Astrocyte of the spinal cord (primary cell): Measurements from ENCODE around the gene DCDC1.

ENCODE experiments used
- DNase-seq: peaks from one replicate; pipeline ENCODE4 v3.0.0; 2011; ENCODE audit warnings: low read depth, low spot score
- H3K4me3 ChIP-seq: 2 replicates; pipeline ENCODE4 v1.5.1; 2011; ENCODE audit warnings: low read depth, mild to moderate bottlenecking, low read length, moderate library complexity
- in situ Hi-C: cut with HindIII; loops from 2 replicates; pipeline ENCODE4 v1.10.0; 2017; ENCODE audit warnings: low sequenced_read_pairs
- TF ChIP-seq, protein P1 (sequence below): IDR thresholded peaks from 2 replicates; pipeline ENCODE4 v1.5.1; 2012; ENCODE audit warnings: low read depth, mild to moderate bottlenecking, low read length, inconsistent platforms

Gene DCDC1

GRCh38 chr11:31000381-31000780, 369.2 kb downstream of the DCDC1 start:
- in situ Hi-C loops, result no loop called here
- TF ChIP-seq, protein P1, sequence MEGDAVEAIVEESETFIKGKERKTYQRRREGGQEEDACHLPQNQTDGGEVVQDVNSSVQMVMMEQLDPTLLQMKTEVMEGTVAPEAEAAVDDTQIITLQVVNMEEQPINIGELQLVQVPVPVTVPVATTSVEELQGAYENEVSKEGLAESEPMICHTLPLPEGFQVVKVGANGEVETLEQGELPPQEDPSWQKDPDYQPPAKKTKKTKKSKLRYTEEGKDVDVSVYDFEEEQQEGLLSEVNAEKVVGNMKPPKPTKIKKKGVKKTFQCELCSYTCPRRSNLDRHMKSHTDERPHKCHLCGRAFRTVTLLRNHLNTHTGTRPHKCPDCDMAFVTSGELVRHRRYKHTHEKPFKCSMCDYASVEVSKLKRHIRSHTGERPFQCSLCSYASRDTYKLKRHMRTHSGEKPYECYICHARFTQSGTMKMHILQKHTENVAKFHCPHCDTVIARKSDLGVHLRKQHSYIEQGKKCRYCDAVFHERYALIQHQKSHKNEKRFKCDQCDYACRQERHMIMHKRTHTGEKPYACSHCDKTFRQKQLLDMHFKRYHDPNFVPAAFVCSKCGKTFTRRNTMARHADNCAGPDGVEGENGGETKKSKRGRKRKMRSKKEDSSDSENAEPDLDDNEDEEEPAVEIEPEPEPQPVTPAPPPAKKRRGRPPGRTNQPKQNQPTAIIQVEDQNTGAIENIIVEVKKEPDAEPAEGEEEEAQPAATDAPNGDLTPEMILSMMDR, result no peak
- DNase-seq, result no peak
- H3K4me3 ChIP-seq, result no peak overlapping the region

GRCh38 chr11:30992513-30992849, 377.1 kb downstream of the DCDC1 start:
- in situ Hi-C loops, result no loop called here
- no peak overlapping the region for H3K4me3 ChIP-seq
- TF ChIP-seq, protein P1, result no peak
- DNase-seq, result no peak

DNA sequence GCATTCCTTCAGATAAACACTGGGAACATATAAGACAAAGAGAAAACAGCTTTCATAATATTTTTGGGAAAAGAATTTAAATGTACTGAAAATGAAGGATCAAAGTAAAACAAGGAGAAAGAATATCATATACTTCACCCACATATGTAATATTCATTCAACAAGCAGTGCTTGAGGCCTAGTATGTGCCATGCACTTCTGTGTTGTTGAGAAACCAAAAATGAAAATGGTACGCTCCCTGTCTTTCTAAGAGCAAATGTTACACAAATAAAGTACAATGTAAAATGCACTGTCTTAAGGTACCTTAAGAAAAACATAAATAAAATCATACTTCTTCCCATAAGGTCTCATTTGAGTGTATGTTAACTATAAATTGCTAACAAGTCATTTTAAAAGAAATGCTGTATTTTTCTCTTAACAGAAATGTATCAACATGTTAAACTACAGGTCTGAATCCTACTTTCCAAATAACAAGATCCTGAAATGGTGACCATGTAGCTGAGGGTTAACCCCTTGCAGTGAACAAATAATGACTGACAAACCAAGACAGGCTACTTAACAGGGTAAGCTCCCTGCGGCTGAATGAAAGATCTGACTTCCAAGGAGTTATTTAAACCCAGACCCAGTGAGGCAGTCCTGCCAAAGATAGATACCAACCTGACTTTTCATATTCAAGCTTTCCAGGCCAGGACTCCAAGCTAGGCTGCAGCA, 377.6 kb downstream of the DCDC1 start:
- TF ChIP-seq, protein P1, result no peak
- in situ Hi-C loops, result no loop called here
- no peak for DNase-seq
- H3K4me3 ChIP-seq, result no peak overlapping the region

DNA sequence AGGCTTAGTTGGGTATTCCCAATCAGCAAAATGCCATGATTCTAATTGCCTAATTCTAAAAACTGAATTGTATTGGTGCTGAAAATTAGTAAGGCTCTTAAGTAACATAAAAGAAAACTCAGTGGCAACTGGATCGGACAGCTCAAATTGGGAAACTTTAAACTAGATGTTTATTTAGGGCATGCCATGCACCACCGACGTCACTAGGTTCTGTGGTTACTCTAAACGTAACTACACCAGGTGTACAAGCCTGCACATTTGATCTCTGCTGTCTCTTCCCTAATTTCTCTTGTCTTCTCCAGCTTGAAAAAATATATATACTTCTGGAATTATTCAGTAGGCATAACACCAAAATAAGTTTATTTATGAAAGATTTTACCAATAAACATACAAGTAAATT, 378.2 kb downstream of the DCDC1 start:
- H3K4me3 ChIP-seq, result no peak overlapping the region
- TF ChIP-seq, protein P1, result no peak
- DNase-seq, result no peak
- in situ Hi-C loops, result no loop called here

DNA sequence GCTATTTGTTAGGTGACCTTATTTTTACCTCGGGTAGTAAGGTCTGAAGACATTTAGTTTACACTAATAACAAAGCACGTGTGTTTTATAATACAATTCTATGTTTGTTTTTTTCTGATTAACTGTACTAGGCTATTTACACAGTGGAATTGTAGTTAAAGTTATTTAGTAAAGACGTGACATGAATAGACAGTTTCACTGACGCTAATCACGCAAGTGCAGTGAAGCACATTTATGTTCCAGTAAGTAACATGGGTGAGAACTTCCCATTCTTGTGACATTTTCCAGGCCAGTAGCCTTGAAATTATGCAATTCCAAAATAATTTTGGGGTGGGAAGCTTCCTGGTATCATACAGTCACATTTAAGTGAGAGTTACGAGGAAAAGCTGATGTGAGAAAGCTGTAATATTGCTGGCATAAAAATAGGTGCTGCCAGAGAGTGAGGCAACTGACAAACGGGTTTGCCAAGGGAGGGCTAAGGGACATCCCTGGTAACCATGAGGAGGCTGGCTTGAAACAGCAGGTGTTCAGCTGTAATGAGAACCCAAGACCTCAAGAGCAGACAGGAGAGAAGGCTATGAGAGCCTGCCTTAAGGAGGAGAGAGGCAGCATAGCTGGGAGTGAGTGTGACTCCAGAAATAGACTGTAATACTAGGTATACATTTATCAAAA, 378.8 kb downstream of the DCDC1 start:
- in situ Hi-C loops, result no loop called here
- TF ChIP-seq, protein P1, result no peak
- H3K4me3 ChIP-seq, result no peak overlapping the region

GRCh38 chr11:30987819-30988218, 381.7 kb downstream of the DCDC1 start:
- in situ Hi-C loops, result no loop called here
- TF ChIP-seq, protein P1, result no peak
- H3K4me3 ChIP-seq, result no peak overlapping the region
- no peak for DNase-seq

More for the DNA sequence above, 378.8 kb downstream of the DCDC1 start:
- no peak for DNase-seq
